Erythroblast (primary cell): ENCODE data around the gene AHSA1.

ENCODE experiments used
- DNase-seq, 2 experiments: peaks; one replicate each; lab custom pipeline; 2025; lab: John Stamatoyannopoulos, UW
- GATA1 ChIP-seq: IDR thresholded peaks from 2 replicates; pipeline ENCODE4 v1.6.1; 2011; ENCODE audit warnings: low read depth, mild to moderate bottlenecking, control low read depth, low read length, moderate library complexity
- POLR2A ChIP-seq: IDR thresholded peaks from 2 replicates; pipeline ENCODE4 v1.6.1; 2011; ENCODE audit warnings: mild to moderate bottlenecking, low read length

The AHSA1 gene

GRCh38 chr14:77508249-77508648 lies 50.4 kb downstream of the AHSA1 start:
- TF ChIP-seq GATA1: no peak
- no peak for TF ChIP-seq POLR2A
- DNase-seq: no peak

GRCh38 chr14:77508876-77509275 lies 51.0 kb downstream of the AHSA1 start:
- DNase-seq: no peak
- TF ChIP-seq GATA1: no peak
- no peak for TF ChIP-seq POLR2A

- TF ChIP-seq GATA1: no peak
- no peak for TF ChIP-seq POLR2A
- DNase-seq: no peak
These were observed 51.5 kb downstream of the AHSA1 start for GRCh38 chr14:77509366-77509765.

GRCh38 chr14:77511486-77512162 lies 53.7 kb downstream of the AHSA1 start:
- no peak for DNase-seq
- TF ChIP-seq POLR2A (no peak), GATA1 (no peak)

GRCh38 chr14:77516126-77516525 lies 58.2 kb downstream of the AHSA1 start:
- TF ChIP-seq POLR2A (no peak), GATA1 (no peak)
- DNase-seq: no peak
